ENCODE measurements around the gene SETBP1.

GRCh38 chr18:44735096-44735495, 54.4 kb downstream of the SETBP1 start:
- TF ChIP-seq CTCF (IDR thresholded peaks at IDR 0.05; ENCODE audit: low read length) = no peak
- TF ChIP-seq EZH2 (IDR thresholded peaks at IDR 0.05; ENCODE audit: borderline replicate concordance, low read length) = no peak
